HG02852 (cell line): ENCODE data around the gene ASB8.
A peak's percentile ranks its signal among the peaks of the same experiment; 100 is the strongest.

Experiments
- ATAC-seq: cut with Tn5 transposase; IDR thresholded peaks from one replicate; pipeline ENCODE4 v1.9.1; 2021; ENCODE audit warnings: mild to moderate bottlenecking, moderate library complexity; ENCODE audit not compliant: unreplicated experiment

The ASB8 gene

GRCh38 chr12:48106681-48107613, 50.4 kb downstream of the ASB8 start:
- no peak for ATAC-seq

- ATAC-seq = peak; percentile 65
These were observed 51.2 kb downstream of the ASB8 start, which contains the start of gene SENP1 for GRCh38 chr12:48105867-48106680. Gene SENP1, minus strand, starts transcription at chr12:48106079. Its CDS starts 4,607 bp downstream, at chr12:48101472.

GRCh38 chr12:48105321-48105866, 51.9 kb downstream of the ASB8 start:
- peak; percentile 31 for ATAC-seq

- ATAC-seq = no peak
These were observed 52.8 kb downstream of the ASB8 start for GRCh38 chr12:48104531-48104930.
